Cerebellar cortex (tissue), 1 donor: Measurements from ENCODE around the gene NKAIN1.
"Not testable (repeated sequence)": the region's sequence is repeated elsewhere in the genome, so short reads cannot be mapped to it uniquely, and the experiment has no call there.

ENCODE experiments used
- DNase-seq: peaks from one replicate; pipeline ENCODE4 v3.0.0-alpha.2; 2015; ENCODE audit warnings: low spot score

NKAIN1 gene

DNA sequence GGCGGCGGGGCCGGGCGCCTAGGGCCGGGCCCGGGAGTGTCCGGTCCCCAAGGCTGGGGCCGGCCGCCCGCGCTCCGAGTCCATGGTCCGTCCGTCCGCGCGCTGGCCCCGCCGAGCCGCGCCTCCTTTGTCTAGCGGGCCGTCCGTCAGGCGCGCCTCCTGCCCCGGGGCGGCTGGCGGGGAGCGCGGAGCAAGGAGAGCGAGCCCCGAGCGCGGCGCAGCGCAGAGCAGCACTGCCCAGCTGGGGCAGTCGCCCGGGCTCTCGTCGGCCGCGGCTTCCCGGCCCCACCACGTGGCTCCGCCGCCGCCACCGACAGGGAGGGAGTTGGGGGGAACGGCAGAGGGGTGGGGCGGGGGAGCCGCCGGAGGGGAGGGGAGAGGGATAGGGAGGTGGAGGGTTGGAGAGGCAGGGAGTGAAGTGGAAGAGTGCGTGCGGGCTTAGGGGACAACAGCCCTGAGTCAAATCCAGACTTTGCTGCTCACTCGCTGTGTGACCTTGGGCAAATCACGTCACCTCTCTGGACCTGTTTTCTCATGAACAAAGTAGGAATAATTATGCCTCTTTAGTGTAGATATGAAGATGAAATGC, at the start of gene NKAIN1:
Gene NKAIN1, minus strand, starts transcription at position 235 of the 589 bp plus-strand sequence. CDS start 340 bp downstream, outside the sequence.
- no peak for DNase-seq

DNA sequence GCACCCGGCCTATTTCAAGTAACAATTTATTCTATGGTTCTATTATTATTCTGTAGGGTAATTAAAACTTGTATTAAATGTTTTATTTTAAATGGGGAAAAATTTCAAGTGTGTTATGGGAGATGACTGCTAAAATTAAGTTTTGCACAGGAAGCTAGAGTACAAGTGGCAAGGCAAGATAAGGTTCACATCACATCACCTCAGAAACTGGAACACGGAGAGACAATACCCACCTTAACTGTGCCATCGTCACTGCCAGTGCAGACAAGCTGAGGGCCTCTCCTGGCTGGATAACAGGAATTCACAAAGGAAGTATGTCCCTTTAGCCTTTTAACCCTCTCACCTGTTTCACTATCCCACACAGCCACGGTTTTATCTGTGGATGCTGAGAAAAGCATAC, 49.3 kb upstream of the NKAIN1 start:
- no peak for DNase-seq

DNA sequence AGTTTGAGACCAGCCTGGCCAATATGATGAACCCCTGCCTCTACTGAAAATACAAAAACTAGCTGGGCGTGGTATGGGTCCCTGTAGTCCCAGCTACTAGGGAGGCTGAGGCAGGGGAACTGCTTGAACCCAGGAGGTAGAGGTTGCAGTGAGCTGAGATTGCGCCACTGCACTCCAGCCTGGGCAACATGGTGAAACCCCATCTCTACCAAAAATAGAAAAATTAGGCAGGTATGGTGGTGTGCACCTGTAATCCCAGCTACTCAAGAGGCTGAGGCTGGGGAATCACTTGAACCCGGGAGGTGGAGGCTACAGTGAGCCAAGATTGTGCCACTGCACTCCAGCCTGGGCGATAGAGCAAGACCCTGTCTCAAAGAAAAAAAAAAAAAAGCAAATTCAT, 48.1 kb upstream of the NKAIN1 start:
- not testable (repeated sequence) for DNase-seq

DNA sequence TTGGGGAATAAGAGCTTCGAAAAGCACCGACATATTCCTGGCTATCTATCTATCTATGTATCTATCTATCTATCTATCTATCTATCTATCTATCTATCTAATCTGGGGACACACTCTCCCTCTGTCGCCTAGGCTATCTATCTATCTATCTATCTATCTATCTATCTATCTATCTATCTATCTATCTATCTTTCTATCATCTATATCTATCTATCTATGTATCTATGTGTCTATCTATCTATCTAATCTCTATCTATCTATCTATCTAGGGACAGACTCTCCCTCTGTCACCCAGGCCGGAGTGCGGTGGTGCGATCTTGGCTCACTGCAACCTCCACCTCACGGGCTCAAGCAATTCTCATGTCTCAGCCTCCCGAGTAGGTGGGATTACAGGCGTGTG, 42.7 kb upstream of the NKAIN1 start:
- not testable (repeated sequence) for DNase-seq

DNA sequence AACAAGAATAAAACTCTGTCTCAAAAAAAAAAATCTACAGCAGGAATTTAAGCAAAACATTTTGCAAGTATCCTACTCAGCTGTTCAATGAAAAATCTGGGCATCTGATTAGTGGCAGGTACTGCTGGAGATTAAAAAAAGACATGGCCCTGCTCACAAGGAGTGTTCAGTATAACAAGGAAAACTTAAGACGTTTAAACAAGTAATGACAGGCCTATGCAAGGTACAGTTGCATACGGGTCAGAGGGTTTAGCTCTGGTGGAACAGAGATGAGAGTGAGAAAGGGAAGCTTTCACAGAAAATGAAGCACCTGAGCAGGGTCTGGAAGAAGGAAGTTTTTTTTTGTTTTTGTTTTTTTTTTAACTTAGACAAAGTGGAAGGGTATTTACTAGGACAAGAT, 33.9 kb upstream of the NKAIN1 start:
- DNase-seq, result no peak

DNA sequence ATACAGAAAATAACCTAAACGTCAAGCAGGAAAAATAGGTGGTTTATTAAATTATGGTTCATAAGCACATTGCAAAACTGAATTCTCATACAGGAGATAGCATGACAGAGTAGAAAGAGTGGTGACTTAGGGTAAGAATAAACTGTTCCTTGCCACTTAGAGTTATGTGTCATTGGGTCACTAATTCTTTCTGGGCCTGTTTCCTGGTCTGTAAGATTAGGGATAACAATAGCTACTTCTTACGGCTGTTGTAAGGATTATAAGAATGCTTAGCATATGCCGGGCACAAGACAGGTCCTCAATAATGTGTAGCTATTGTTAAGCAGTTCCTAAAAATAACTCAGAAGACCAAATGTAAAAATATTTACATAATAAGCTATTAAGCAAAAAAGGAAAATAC, 32.7 kb upstream of the NKAIN1 start:
- no peak for DNase-seq

DNA sequence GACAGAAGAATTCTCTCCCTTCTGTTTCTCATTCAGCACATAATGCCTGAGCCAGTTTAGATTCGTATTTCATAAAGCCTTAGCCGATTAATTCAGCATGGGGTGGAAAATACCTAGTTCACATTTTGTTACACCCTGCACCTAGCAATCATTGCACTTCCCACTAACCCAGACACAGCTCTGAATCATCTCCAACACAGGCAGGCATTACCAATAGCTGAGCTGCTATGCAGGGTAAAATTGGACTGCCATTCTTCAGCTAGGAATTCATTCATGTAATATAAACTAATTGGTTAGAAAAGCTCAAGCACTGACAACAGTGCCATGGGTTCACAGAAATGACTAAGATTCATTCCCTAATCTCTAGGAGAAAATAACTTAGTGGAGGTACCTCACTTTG, 26.9 kb upstream of the NKAIN1 start:
- peak; percentile 41 for DNase-seq

DNA sequence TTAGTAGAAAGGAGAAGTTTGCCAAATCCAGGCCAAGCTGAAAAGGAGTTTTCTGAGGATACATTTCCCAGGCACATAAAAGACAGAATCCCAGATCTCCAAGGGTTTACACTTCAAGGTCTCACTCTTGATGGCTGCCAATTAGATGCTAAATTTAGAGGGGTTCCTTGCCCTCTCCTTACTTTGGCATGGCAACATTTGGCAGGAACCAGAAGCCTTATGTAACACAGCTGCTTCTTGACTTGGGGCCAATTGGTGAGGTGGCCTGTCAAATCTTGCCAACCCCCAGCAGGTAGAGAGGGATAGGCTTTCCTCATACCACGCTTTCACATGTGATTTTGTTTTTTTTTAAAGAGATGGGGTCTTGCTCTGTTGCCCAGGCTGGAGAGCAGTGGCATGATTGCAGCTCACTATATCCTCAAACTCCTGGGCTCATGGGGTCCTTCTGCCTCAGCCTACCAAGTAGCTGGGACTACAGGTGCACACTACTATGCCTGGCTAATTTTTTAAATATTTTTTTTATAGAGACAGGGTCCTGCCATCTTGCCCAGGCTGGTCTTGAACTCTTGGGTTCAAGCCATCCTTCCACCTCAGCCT, 25.2 kb upstream of the NKAIN1 start:
- DNase-seq, result peak; percentile 93

DNA sequence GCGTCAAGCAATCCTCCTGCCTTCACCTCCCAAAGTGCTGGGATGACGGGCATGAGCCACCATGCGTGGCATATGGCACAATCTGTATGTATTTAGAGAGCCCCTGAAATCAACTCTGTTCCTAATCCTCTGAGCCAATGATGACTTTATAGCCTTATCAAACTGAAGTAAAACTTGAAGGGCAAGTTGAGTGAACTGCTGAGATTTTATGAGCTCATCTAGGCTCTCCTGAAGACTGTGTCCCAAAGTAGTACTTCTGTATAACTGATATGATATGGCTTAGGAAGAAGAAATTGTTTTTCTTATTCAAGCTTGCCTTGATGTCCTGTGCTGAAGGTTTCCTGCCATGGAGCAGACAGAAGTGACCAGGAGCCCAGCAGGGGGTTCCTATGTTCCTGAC, 23.7 kb upstream of the NKAIN1 start:
- no peak for DNase-seq

DNA sequence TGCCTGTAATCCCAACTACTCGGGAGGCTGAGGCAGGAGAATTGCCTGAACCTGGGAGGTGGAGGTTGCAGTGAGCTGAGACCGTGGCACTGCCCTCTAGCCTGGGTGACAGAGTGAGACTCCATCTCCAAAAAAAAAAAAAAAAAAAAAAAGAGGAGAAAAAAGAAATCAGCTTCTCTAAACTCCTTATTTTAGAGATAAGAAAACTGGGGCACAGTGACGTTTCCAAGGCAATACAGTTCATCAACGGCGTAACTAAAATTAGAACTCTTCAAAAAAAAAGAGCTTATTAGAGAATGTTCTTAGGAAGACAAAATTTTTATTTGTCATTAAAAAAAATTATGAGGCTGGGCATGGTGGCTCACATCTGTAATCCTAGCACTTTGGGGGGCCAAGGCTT, 22.7 kb upstream of the NKAIN1 start:
- not testable (repeated sequence) for DNase-seq

DNA sequence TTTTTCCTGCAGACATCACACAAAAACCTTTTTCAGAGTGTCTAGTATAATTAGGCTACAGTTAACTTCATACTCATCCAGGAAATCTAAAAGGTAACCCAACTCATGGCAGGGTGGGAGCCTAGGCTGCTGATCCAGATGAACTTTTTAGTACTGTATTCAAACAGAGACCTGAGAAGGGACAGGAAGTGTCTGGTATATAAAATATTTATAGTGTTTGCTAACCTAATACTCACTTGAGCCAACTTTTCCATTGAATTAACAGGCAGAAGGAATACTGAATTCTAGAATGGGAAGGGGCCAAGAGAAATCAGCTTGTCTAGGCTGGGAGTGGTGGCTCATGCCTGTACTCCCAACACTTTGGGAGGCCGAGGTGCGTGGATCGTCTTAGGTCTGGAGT, 22.2 kb upstream of the NKAIN1 start:
- DNase-seq, result no peak

DNA sequence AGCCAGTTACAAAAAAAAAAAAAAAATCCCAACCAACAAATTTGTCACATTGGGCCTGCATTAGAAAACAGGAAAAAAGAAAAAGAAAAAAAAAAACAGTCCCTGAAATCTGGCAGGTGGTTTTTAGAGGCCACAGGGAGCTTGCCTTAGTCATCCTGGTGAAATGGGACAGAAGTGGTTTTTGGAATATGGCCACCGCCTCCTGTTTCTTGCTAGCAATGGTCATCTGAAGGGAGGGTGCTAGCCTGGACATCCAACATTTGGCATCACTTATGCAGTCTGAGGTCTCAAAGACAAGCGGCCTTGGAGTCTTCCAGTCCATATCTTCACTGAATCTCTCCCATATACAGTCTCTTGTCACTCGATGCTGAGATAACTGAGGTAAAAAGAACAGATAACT, 20.1 kb upstream of the NKAIN1 start:
- DNase-seq, result peak; percentile 93

DNA sequence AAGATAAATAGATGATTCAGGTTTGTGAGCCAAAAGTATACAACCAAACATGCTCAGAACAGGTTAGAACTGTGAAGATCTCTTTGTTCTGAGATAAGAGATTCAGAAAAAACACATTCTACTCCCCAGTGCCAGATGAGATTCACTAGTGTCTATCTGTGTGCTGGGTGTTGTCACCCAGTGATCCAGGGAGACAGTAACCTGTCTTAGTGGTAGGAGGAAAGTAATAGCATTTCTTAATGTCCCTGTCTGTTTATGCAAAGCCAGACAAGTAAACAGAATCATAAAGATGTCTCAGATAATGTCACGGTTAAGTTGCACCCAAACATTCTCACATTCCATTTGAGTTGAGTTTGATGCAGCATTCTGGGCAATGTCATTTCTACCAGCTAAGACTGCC, 18.9 kb upstream of the NKAIN1 start:
- DNase-seq, result no peak

DNA sequence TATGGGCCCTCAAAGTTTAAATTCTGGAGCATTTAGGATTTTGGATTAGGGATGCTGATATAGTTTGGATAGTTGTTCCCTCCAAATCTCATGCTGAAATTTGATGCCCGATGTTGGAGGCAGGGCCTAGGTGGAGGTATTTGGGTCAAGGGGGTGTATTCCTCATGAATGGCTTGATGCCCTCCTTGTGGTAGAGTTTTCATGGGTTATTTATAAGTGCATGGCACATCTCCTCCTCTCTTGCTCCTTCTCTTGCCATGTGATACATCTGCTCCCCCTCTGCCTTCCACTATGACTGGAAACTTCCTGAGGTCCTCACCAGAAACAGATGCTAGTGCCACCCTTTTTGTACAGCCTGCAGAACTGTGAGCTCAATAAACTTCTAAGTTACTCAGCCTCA, 17.5 kb upstream of the NKAIN1 start:
- no peak for DNase-seq

DNA sequence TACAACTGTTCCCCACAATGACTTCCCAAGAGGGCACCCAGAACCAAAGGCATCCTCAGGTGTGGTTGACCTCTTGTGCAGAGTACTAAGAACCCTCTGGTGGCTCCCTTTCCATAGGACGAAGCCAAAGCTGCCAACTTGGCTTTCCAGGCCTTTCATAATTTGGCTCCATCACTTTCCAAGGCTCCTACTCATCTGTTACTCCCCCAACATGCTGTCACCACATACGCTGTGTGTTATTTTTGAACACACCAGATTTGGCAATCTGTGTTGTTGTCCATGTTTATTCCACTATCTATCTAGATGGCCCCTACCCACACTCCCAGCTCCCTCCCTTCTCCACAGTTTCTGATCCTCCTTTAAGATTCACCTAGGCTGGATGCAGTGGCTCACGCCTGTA, 10.2 kb upstream of the NKAIN1 start:
- DNase-seq, result peak; percentile 89

DNA sequence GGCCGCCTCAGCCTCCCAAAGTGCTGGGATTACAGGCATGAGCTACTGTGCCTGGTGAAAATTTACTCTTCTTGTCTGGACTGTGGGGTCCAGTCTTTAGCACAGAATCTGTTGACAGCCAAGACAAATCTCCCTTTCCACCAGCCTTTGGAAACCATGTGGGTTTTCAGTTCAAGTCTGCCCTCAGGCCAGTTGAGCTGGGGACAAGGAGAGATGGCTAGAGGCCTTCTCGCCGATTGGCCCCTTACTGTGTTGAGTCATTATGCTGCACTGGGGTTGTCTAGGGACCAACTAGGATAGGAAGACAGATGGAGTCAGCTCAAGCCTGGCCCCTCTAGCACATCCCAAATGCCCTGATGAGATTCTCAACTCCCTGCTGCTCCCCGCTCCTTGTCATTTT, 8.6 kb upstream of the NKAIN1 start:
- no peak for DNase-seq

DNA sequence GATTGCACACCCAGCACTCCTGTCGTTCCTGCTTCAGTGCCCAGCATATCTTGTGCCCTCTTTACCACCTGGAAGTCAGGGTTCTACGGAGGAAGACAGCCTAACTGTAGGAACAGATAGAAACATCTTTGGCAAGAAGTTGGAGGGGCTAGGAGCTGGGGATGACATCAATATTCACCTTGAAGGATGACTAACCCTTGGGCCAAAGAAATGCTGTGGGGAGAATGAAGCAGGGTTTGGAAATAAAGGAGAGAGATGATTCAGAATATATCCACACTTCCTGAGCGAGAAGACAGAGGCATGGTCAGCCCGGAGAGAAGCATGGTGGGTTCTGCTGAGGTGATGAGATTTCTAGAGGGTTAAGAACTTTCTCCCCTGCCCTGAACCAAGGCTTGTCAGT, 4.6 kb upstream of the NKAIN1 start:
- DNase-seq, result no peak

DNA sequence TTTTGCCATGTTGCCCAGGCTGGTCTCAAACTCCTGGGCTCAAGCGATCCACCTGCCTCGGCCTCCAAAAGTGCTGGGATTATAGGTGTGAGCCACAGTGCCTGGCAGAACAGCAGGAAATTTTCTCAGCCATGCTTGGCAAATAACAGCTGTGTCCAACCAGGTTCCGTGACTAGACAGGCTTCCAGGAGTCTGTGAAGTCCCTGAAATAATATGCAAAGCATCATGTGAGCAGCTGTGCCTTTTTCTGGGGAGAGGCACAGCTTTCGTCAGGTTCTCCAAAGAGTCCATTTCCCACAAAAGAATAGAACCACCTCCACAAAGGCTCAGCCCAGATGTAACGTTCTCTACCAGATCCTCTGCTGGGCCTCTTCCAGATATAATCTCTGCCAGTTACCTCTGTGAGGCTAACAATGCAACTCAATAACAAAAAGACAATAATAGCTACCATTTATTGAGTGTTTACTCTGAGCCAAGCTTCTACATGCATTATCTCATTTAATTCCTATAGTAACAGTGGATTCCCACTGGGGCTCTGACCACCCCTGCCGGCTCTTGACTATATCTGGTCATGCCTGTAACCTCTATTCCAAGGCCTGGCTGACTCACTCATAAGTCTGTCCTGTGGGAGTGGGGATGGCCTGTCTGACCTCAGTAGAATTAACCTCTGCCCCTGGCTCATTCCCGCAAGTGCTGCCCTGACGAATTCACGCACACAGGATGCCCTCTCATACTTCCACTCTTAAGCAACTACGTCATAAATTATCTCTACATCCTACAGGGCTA, 4.0 kb upstream of the NKAIN1 start:
- no peak for DNase-seq

DNA sequence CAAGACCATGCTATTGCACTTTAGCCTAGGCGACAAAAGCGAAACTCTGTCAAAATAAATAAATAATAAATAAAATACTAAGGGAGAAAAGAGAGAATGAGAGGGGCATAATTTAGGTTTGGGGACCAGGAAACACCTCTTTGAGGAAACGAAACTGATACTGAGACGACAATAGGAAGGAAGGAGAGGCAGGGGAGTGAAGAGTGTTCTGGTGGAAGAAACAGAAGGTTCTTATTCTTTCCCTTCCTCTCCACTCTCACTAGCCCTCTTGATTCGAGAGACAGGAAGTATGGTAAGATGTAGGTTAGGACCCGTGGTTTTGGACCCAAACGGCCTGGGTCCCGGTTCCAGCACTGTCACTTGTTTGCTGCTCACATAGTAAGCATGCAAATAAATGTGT, 1.6 kb upstream of the NKAIN1 start:
- no peak for DNase-seq

DNA sequence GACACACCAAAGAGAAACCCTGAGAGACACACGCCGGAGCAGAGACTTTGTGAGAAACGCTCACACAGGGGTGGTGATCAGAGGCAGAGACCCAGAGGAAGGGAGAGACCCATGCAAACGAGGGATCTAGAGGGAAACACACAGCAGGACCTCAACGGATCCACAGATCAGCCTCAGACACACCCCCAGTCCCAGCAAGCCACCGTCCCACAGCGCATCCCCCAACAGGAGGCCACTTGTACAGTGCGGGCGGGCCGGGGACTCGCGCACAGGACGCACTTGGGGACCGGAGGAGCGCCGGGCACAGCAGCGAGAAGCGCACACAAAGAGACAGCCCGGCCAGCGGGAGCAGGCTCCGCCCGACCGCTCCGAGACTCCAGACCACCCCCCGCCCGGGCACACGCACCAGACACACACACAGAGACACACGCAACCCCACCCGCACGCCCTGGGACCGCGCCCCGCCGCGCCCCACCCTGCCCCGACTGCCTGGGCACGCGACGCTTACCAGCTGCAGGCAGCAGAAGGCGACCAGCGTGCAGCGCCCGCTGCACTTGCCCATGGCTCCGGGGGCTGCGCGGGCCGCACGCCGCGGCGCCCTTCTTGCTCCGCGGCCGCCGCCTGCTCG, 587 bp downstream of the NKAIN1 start:
- DNase-seq, result peak; percentile 57

DNA sequence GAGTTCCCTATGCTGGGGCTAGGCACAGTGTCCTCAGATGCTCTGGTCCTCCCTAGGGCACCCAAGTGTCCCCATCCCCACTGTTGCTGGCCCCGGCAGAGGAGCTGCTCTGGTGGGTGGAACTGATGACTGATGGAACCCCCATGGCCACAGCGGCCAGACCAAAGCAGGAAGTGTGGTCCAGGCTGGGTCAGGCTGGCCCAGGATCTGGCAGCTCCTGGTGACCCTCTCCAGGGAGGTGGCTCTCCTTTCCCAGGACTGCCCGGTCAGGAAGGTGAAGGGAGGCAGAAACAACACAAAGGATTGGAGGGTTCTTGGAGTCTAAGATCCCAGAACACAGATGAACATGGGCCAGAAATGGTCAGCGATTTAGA, 1.1 kb downstream of the NKAIN1 start:
- DNase-seq, result no peak

DNA sequence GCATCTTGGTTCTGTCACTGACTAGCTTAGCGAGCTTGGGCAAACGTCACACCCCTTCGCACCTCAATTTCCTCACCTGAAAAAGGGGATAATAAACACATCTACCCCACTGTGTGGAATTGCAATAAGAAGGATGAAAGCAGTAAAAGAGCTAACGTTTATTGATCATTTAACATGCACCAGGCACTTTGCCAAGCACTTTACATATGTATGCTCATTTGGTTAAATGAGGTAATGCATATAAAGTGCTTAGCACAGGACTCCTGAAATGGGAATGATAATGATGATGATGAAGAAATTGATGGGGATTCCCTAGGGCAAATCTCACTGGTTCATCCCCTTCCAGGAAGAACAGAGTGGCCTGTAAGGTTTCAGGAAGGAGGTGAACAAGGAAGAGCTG, 4.8 kb downstream of the NKAIN1 start:
- DNase-seq, result no peak

DNA sequence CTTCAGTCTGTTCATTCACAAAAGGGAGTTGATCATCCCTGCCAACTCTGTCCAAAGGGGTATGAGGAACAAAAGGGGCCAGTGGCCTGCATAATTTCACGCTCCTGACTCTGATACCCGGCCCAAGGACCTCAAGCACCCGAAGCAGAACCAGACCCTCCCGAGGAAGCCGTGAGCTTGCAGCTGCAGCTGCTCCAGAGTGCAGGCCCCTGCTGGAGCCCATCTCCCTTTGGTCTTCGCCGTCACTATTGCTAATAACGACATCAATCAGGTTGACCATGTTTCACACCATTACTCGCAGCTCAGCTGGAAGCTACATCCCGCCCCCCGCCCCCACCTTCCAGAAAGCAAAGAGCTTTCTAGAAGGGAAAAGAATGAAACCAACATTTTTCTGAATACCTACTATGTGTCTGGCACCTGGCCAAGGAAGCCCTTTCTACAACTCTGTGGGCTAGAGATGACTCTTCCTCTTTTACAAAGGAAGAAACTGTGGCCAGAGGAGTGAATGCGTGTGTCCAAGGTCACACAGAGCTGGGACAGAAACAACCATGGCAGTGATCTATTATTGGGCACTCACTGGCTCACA, 5.5 kb downstream of the NKAIN1 start:
- no peak for DNase-seq
